Duodenal mucosa (tissue), 2 donors: Measurements from ENCODE around the gene DBNL.

Source experiments
- H3K27ac ChIP-seq: one replicate; pipeline ENCODE4 v1.7.0; 2013; ENCODE audit warnings: low read depth, low read length
- H3K27me3 ChIP-seq, 2 donors: one replicate each; pipeline ENCODE4 v1.7.0; 2013; ENCODE audit warnings: low read length in 2 of 2, control low read depth in 1 of 2; ENCODE audit not compliant: insufficient read depth in 2 of 2, control insufficient read depth in 1 of 2
- H3K36me3 ChIP-seq, 2 donors: one replicate each; pipeline ENCODE4 v1.7.0; 2013; ENCODE audit warnings: low read length in 2 of 2, control low read depth in 1 of 2; ENCODE audit not compliant: insufficient read depth in 2 of 2, control insufficient read depth in 1 of 2
- H3K4me1 ChIP-seq, 2 donors: one replicate each; pipeline ENCODE4 v1.7.0; 2013; ENCODE audit warnings: low read length in 2 of 2, control low read depth in 1 of 2; ENCODE audit not compliant: insufficient read depth in 2 of 2, control insufficient read depth in 1 of 2
- H3K4me3 ChIP-seq, 2 donors: one replicate each; pipeline ENCODE4 v1.7.0; 2013; ENCODE audit warnings: low read length in 2 of 2, low read depth in 1 of 2
- H3K9ac ChIP-seq, 2 donors: one replicate each; pipeline ENCODE4 v1.7.0; 2013; ENCODE audit warnings: low read length in 2 of 2, low read depth in 1 of 2
- H3K9me3 ChIP-seq, 2 donors: one replicate each; pipeline ENCODE4 v1.7.0; 2013; ENCODE audit warnings: low read length in 2 of 2, control low read depth in 1 of 2; ENCODE audit not compliant: control insufficient read depth in 1 of 2

DBNL gene

GRCh38 chr7:44098092-44099068 is 53.9 kb downstream of the DBNL start:
- Histone ChIP-seq H3K27me3 (peaks cover 3 to 5% of the 10 kb centered on the region in 2 donors), H3K9ac (no peak overlapping the region), H3K27ac (no peak overlapping the region), H3K9me3 (no peaks in the 10 kb centered on the region), H3K4me3 (no peak overlapping the region), H3K36me3 (no peaks in the 10 kb centered on the region), H3K4me1 (peaks cover 3 to 6% of the 10 kb centered on the region in 2 donors)

DNA sequence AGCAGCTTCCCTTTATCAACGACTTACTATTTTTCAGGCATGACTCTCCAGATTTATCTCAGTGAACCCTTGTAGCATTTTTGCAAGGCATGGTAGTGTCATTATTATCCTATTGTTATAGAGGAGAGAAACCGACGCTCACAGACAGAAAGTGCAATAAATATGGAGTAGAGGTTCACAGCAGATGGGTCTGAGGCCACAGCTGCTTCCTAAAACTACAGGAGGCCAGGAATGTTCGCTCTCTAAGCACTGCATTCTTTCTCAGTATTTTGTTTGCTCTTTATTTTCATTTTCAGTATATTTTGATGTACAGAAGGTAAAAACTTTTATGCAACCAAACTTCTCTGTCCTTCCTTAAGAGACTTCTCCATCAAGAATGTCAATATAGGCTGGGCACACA is 55.2 kb downstream of the DBNL start:
- H3K27me3 ChIP-seq = peaks cover 8 to 12% of the 10 kb centered on the region in 2 donors
- H3K9me3 ChIP-seq = no peaks in the 10 kb centered on the region
- no peak overlapping the region for H3K27ac ChIP-seq
- H3K9ac ChIP-seq = no peak overlapping the region
- H3K36me3 ChIP-seq = no peaks in the 10 kb centered on the region
- H3K4me3 ChIP-seq = no peak overlapping the region
- H3K4me1 ChIP-seq = peaks cover 3 to 6% of the 10 kb centered on the region in 2 donors

- no peak overlapping the region for H3K4me3 ChIP-seq
- H3K9ac ChIP-seq = no peak overlapping the region
- peaks cover 0 to 11% of the 10 kb centered on the region in 2 donors for H3K4me1 ChIP-seq
- no peaks in the 10 kb centered on the region for H3K36me3 ChIP-seq
- peaks cover 13 to 20% of the 10 kb centered on the region in 2 donors for H3K27me3 ChIP-seq
- H3K9me3 ChIP-seq = no peaks in the 10 kb centered on the region
- H3K27ac ChIP-seq = peak overlapping the region; percentile 66
Observed at GRCh38 chr7:44100458-44101302, 56.2 kb downstream of the DBNL start.

- Histone ChIP-seq H3K9ac (no peak overlapping the region), H3K27me3 (peaks cover 13 to 20% of the 10 kb centered on the region in 2 donors), H3K36me3 (no peaks in the 10 kb centered on the region), H3K4me1 (peaks cover 0 to 13% of the 10 kb centered on the region in 2 donors), H3K4me3 (no peak overlapping the region), H3K27ac (peak overlapping the region; percentile 66), H3K9me3 (no peaks in the 10 kb centered on the region)
Observed at GRCh38 chr7:44101303-44101965, 56.9 kb downstream of the DBNL start.

GRCh38 chr7:44101966-44102845 is 57.7 kb downstream of the DBNL start:
- H3K27ac ChIP-seq = peak overlapping the region; percentile 42
- H3K27me3 ChIP-seq = peaks cover 13 to 20% of the 10 kb centered on the region in 2 donors
- H3K9me3 ChIP-seq = no peaks in the 10 kb centered on the region
- no peaks in the 10 kb centered on the region for H3K36me3 ChIP-seq
- H3K4me1 ChIP-seq = peaks cover 0 to 12% of the 10 kb centered on the region in 2 donors
- H3K9ac ChIP-seq = no peak overlapping the region
- no peak overlapping the region for H3K4me3 ChIP-seq

- H3K9ac ChIP-seq = no peak overlapping the region
- H3K27ac ChIP-seq = no peak overlapping the region
- peaks cover 13 to 20% of the 10 kb centered on the region in 2 donors for H3K27me3 ChIP-seq
- H3K4me3 ChIP-seq = no peak overlapping the region
- H3K9me3 ChIP-seq = no peaks in the 10 kb centered on the region
- no peaks in the 10 kb centered on the region for H3K36me3 ChIP-seq
- peaks cover 0 to 6% of the 10 kb centered on the region in 2 donors for H3K4me1 ChIP-seq
Observed at GRCh38 chr7:44102846-44103565, 58.5 kb downstream of the DBNL start.

DNA sequence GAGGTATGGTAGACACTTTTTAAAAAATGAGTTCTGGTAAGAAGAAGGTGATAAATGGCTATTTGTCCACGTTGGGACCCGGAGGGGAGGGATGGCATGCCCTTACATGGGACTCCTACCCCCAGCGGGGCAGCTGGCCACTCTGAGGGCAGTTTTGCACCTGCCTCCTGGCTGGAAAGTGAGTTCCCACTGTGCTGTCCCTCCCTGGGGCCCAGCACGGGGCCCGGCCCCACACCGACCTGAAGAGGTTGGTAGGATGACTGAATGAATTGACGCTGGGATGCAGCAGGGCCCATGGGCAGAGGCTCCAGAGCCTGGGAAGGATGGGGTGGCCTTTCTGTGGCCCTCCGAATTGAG is 59.0 kb downstream of the DBNL start:
- peaks cover 0 to 6% of the 10 kb centered on the region in 2 donors for H3K4me1 ChIP-seq

GRCh38 chr7:44103923-44104859 is 59.7 kb downstream of the DBNL start, which contains the start of gene AEBP1:
TSS of gene AEBP1 (plus strand) at chr7:44104345. CDS start at chr7:44104666, 321 bp downstream.
- peak within 1 kb of the TSS; percentile 36 for H3K27ac ChIP-seq
- peaks cover 0 to 6% of the 10 kb centered on the region in 2 donors for H3K4me1 ChIP-seq
- no peaks in the 10 kb centered on the region for H3K36me3 ChIP-seq
- H3K4me3 ChIP-seq = peak within 1 kb of the TSS; percentile 54 to 62
- peak within 1 kb of the TSS in 1 of 2 donors; percentile 29 for H3K9ac ChIP-seq
- peaks cover 13 to 20% of the 10 kb centered on the region in 2 donors for H3K27me3 ChIP-seq
- no peaks in the 10 kb centered on the region for H3K9me3 ChIP-seq

More for the DNA sequence above, 59.0 kb downstream of the DBNL start:
- Histone ChIP-seq H3K27ac (peak overlapping the region; percentile 32), H3K27me3 (peaks cover 13 to 20% of the 10 kb centered on the region in 2 donors), H3K36me3 (no peaks in the 10 kb centered on the region), H3K4me3 (no peak overlapping the region), H3K9me3 (no peaks in the 10 kb centered on the region), H3K9ac (no peak overlapping the region)
